Endodermal cell (in vitro differentiated cells): ENCODE data around the gene SURF6. TPM values are rescaled to one million over a fixed set of nuclear protein-coding genes. Genes with fewer than 3 reads are reported as not detected.

Source experiments
- DNase-seq: peaks from one replicate; pipeline ENCODE4 v3.0.0-alpha.2; 2017
- H3K27ac ChIP-seq: 2 replicates; pipeline ENCODE4 v1.5.1; 2013; ENCODE audit warnings: mild to moderate bottlenecking, low read depth, low read length, moderate library complexity
- H3K27me3 ChIP-seq: 2 replicates; pipeline ENCODE4 v1.6.1; 2013; ENCODE audit warnings: mild to moderate bottlenecking, low read length, moderate library complexity; ENCODE audit not compliant: insufficient read depth, control insufficient read depth, poor library complexity, severe bottlenecking
- H3K36me3 ChIP-seq: 2 replicates; pipeline ENCODE4 v1.7.0; 2013; ENCODE audit warnings: mild to moderate bottlenecking, low read length, moderate library complexity; ENCODE audit not compliant: control insufficient read depth, insufficient read depth
- H3K4me1 ChIP-seq: one replicate; pipeline ENCODE4 v1.7.0; 2013; ENCODE audit warnings: low read length; ENCODE audit not compliant: control insufficient read depth, insufficient read depth
- H3K4me3 ChIP-seq: 2 replicates; pipeline ENCODE4 v1.5.1; 2013; ENCODE audit warnings: mild to moderate bottlenecking, low read length, moderate library complexity
- H3K9ac ChIP-seq: 2 replicates; pipeline ENCODE4 v1.6.1; 2013; ENCODE audit warnings: mild to moderate bottlenecking, low read length, moderate library complexity; ENCODE audit not compliant: poor library complexity, severe bottlenecking; ENCODE audit errors: extremely low read depth
- H3K9me3 ChIP-seq: 2 replicates; pipeline ENCODE4 v1.6.1; 2013; ENCODE audit warnings: mild to moderate bottlenecking, low read length, moderate library complexity; ENCODE audit not compliant: control insufficient read depth
- H3K27ac Mint-ChIP-seq: 2 replicates; pipeline ENCODE4 v1.8.0; 2020; ENCODE audit warnings: mixed read lengths
- H3K27me3 Mint-ChIP-seq: 2 replicates; pipeline ENCODE4 v1.8.0; 2021; ENCODE audit warnings: mild to moderate bottlenecking, mixed read lengths; ENCODE audit not compliant: insufficient read depth
- H3K36me3 Mint-ChIP-seq: 2 replicates; pipeline ENCODE4 v1.8.0; 2020; ENCODE audit warnings: low read depth, mixed read lengths
- H3K4me1 Mint-ChIP-seq: 2 replicates; pipeline ENCODE4 v1.8.0; 2020; ENCODE audit warnings: mixed read lengths
- H3K4me3 Mint-ChIP-seq: 2 replicates; pipeline ENCODE4 v1.8.0; 2020; ENCODE audit warnings: mild to moderate bottlenecking, moderate library complexity, mixed read lengths
- H3K9me3 Mint-ChIP-seq: 2 replicates; pipeline ENCODE4 v1.8.0; 2020; ENCODE audit warnings: mild to moderate bottlenecking, mixed read lengths
- WGBS, 2 experiments: methylation state at CpG; one replicate each; pipeline versions ENCODE4 v1.1.5 to v1.1.7; 2013; ENCODE audit warnings: missing lambda C conversion rate in 2 of 2, mixed read lengths in 1 of 2; ENCODE audit not compliant: insufficient coverage in 1 of 2, insufficient read length in 1 of 2; 5-methylcytosine and 5-hydroxymethylcytosine counted together
- total RNA-seq, 2 donors: library from RNA; stranded (reverse); fragmentation: NEBNext Ultra II Directional in 1 of 2; extraction: Animal tissue kit (Norgen Biotek cat#: 25700) in 1 of 2; gene quantifications; 2 replicates in 1 of 2; 3 replicates in 1 of 2; pipeline ENCODE4 v1.2.1, GENCODE V29; 2021
- TF ChIP-seq, protein P1 (sequence below): fragments of 200-600 bp; sonication (generic); conservative IDR thresholded peaks from 2 replicates; pipeline ENCODE4 v1.5.0; 2021; ENCODE audit warnings: antibody characterized with exemption, mild to moderate bottlenecking

SURF6 gene
- total RNA-seq, 2 donors from 2014 or later = 22.9 to 27.5 TPM

DNA sequence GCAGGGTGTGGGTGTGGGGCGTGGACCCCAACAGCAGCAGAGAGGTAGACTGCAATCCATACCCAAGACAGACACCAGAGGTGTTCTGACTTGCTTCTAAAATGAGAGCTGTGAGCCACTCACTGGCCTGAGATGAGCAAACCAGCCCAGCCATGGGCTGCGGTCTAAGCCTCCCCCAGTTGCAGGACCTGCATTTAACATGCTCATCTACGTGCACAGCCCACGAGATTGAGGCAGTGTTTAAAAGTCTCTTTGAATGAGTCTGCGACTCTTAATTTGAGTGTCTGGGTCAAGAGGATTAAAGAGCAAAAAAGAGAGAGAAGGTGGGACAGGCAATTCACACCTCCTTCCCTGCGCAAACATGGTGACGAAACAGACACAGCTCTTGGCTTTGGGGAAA, 33.9 kb upstream of the SURF6 start:
- Histone ChIP-seq H3K27me3 (no peaks in the 10 kb centered on the region), H3K9ac (no peak overlapping the region), H3K9me3 (no peaks in the 10 kb centered on the region), H3K4me3 (no peak overlapping the region), H3K27ac (no peak overlapping the region), H3K36me3 (peaks cover 79% of the 10 kb centered on the region), H3K4me1 (peaks cover 18% of the 10 kb centered on the region)
- Mint-ChIP-seq H3K4me1 (peaks cover 41% of the 10 kb centered on the region), H3K27ac (peak overlapping the region; percentile 34), H3K27me3 (no peaks in the 10 kb centered on the region), H3K9me3 (no peaks in the 10 kb centered on the region), H3K4me3 (no peak overlapping the region), H3K36me3 (peaks cover 54% of the 10 kb centered on the region)
- DNase-seq = no peak
- 86 to 89% methylated on average over 6 to 7 of the region's 7 CpGs for WGBS, 2 experiments
- TF ChIP-seq, protein P1, sequence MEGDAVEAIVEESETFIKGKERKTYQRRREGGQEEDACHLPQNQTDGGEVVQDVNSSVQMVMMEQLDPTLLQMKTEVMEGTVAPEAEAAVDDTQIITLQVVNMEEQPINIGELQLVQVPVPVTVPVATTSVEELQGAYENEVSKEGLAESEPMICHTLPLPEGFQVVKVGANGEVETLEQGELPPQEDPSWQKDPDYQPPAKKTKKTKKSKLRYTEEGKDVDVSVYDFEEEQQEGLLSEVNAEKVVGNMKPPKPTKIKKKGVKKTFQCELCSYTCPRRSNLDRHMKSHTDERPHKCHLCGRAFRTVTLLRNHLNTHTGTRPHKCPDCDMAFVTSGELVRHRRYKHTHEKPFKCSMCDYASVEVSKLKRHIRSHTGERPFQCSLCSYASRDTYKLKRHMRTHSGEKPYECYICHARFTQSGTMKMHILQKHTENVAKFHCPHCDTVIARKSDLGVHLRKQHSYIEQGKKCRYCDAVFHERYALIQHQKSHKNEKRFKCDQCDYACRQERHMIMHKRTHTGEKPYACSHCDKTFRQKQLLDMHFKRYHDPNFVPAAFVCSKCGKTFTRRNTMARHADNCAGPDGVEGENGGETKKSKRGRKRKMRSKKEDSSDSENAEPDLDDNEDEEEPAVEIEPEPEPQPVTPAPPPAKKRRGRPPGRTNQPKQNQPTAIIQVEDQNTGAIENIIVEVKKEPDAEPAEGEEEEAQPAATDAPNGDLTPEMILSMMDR = no peak

- Histone ChIP-seq H3K27ac (no peak overlapping the region), H3K27me3 (no peaks in the 10 kb centered on the region), H3K4me1 (peaks cover 18% of the 10 kb centered on the region), H3K9ac (no peak overlapping the region), H3K9me3 (no peaks in the 10 kb centered on the region), H3K4me3 (no peak overlapping the region), H3K36me3 (peaks cover 82% of the 10 kb centered on the region)
- TF ChIP-seq, protein P1 = no peak
- 81 to 86% methylated on average over 5 to 6 of the region's 6 CpGs for WGBS, 2 experiments
- Mint-ChIP-seq H3K9me3 (no peaks in the 10 kb centered on the region), H3K36me3 (peaks cover 57% of the 10 kb centered on the region), H3K4me1 (peaks cover 37% of the 10 kb centered on the region), H3K27ac (peak overlapping the region; percentile 69), H3K27me3 (no peaks in the 10 kb centered on the region), H3K4me3 (no peak overlapping the region)
- DNase-seq = no peak
Measured at GRCh38 chr9:133369422-133369821, 33.4 kb upstream of the SURF6 start.

- Histone ChIP-seq H3K4me1 (peaks cover 18% of the 10 kb centered on the region), H3K27ac (no peak overlapping the region), H3K27me3 (no peaks in the 10 kb centered on the region), H3K36me3 (peaks cover 87% of the 10 kb centered on the region), H3K9me3 (no peaks in the 10 kb centered on the region), H3K4me3 (no peak overlapping the region), H3K9ac (no peak overlapping the region)
- no peak overlapping the region for H3K4me3 Mint-ChIP-seq
- H3K27ac Mint-ChIP-seq = no peak overlapping the region
- no peaks in the 10 kb centered on the region for H3K9me3 Mint-ChIP-seq
- H3K36me3 Mint-ChIP-seq = peaks cover 63% of the 10 kb centered on the region
- H3K4me1 Mint-ChIP-seq = peaks cover 37% of the 10 kb centered on the region
- 96% methylated on average over 17 to 18 of the region's 18 CpGs for WGBS, 2 experiments
- DNase-seq = no peak
- TF ChIP-seq, protein P1 = no peak
- no peaks in the 10 kb centered on the region for H3K27me3 Mint-ChIP-seq
Measured at GRCh38 chr9:133368249-133368881, 32.4 kb upstream of the SURF6 start.
